ENCODE results near the gene SHMT2. TPM values are rescaled to one million over a fixed set of nuclear protein-coding genes. Genes with fewer than 3 reads are reported as not detected.

The SHMT2 gene
- total and polyA plus RNA-seq, 2 of the 13 experiments (the other 11 are each of a cell fraction or from before 2014, with no cell fraction given) = 181 to 393 TPM

DNA sequence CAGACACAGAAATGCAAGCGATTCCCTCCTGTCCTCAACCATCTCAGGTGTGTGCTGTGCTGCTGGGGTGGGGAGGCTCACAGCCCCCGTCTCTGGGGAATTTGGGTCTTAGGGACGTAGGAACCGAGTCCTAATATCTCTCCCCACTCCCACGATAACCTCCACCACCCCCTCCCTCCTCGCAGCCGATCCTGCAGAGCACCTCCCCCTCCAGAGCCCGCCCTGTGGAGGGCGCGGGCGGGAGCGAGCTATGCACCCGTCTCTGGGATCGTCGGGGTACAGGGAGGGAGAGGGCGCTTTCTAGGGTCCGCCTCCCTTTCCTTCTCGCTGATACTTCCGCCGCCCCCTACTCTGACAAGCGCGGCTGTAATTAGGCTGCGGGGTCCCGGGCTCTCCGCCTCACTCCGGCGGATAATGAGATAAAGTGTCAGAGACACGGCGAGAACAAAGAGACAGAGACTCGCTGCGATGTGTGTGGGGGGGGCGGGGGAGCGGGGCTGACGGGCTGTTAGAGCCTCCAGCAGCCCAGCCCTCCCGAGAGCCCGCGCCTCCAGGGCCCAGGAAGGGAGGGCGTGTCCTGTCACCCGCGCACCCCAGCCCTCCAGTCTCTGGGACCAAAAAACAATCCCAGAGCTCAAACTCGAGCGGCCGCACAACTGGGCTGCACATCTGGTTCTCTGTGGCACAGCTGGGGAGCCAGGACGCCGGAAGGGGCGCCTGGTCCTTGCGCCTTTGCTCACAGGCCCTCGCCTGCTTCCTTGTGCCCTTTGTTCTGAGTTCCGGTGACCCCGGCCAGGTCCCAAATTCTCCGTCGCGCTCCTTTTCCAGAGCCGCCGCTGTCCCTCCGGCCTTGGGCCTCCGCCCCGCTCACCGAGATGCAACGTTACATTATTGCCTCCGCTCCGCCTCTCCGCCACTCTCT, 8.7 kb downstream of the SHMT2 start (continued):
- TF ChIP-seq, protein P1, sequence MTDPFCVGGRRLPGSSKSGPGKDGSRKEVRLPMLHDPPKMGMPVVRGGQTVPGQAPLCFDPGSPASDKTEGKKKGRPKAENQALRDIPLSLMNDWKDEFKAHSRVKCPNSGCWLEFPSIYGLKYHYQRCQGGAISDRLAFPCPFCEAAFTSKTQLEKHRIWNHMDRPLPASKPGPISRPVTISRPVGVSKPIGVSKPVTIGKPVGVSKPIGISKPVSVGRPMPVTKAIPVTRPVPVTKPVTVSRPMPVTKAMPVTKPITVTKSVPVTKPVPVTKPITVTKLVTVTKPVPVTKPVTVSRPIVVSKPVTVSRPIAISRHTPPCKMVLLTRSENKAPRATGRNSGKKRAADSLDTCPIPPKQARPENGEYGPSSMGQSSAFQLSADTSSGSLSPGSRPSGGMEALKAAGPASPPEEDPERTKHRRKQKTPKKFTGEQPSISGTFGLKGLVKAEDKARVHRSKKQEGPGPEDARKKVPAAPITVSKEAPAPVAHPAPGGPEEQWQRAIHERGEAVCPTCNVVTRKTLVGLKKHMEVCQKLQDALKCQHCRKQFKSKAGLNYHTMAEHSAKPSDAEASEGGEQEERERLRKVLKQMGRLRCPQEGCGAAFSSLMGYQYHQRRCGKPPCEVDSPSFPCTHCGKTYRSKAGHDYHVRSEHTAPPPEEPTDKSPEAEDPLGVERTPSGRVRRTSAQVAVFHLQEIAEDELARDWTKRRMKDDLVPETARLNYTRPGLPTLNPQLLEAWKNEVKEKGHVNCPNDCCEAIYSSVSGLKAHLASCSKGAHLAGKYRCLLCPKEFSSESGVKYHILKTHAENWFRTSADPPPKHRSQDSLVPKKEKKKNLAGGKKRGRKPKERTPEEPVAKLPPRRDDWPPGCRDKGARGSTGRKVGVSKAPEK (CRISPR knock-in tag; IDR thresholded peaks at IDR 0.05; ENCODE audit: borderline replicate concordance) = no peak
- TF ChIP-seq HNRNPL (IDR thresholded peaks at IDR 0.05; ENCODE audit: low read depth, low read length) (0 out of 2 replicates have a peak, but pooled peaks have one; percentile 20), ATF7-NPFF (CRISPR knock-in tag; IDR thresholded peaks at IDR 0.05; ENCODE audit: low read depth) (0 out of 2 replicates have a peak, but pooled peaks have one; percentile 43), YY1 (IDR thresholded peaks at IDR 0.05; ENCODE audit: insufficient read depth, insufficient replicate concordance, low read depth, low read length) (no peak), POLR2G (IDR thresholded peaks at IDR 0.05; ENCODE audit: low read depth, low read length) (peak; percentile 54), ZNF232 (CRISPR knock-in tag; IDR thresholded peaks at IDR 0.05; ENCODE audit: borderline replicate concordance) (0 out of 2 replicates have a peak, but pooled peaks have one; percentile 18), ZNF331 (CRISPR knock-in tag; IDR thresholded peaks at IDR 0.05) (no peak)
- TF ChIP-seq, protein P2, sequence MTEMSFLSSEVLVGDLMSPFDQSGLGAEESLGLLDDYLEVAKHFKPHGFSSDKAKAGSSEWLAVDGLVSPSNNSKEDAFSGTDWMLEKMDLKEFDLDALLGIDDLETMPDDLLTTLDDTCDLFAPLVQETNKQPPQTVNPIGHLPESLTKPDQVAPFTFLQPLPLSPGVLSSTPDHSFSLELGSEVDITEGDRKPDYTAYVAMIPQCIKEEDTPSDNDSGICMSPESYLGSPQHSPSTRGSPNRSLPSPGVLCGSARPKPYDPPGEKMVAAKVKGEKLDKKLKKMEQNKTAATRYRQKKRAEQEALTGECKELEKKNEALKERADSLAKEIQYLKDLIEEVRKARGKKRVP (CRISPR knock-in tag; IDR thresholded peaks at IDR 0.05) = no peak

Measured in HepG2 (cell line).